Gastrocnemius medialis (tissue), 4 donors: ENCODE data around the gene DHRSX.

Experiments used
- CTCF ChIP-seq, 5 experiments: fragments of 450-650 bp in 3 of 5; fragments of 200-600 bp in 2 of 5; sonication (generic) in 2 of 5; IDR thresholded peaks in 4 of 5; conservative IDR thresholded peaks in 1 of 5; 1 replicate in 4 of 5; 2 replicates in 1 of 5; pipeline ENCODE4 v1.5.1; 2016 to 2019; ENCODE audit warnings: antibody characterized with exemption in 5 of 5, mild to moderate bottlenecking in 3 of 5, moderate library complexity in 3 of 5
- POLR2A ChIP-seq, 2 donors: fragments of 450-650 bp; IDR thresholded peaks; one replicate each; pipeline ENCODE4 v1.6.1; 2017; ENCODE audit warnings: antibody characterized with exemption in 2 of 2, mild to moderate bottlenecking in 2 of 2, moderate library complexity in 2 of 2

DNA sequence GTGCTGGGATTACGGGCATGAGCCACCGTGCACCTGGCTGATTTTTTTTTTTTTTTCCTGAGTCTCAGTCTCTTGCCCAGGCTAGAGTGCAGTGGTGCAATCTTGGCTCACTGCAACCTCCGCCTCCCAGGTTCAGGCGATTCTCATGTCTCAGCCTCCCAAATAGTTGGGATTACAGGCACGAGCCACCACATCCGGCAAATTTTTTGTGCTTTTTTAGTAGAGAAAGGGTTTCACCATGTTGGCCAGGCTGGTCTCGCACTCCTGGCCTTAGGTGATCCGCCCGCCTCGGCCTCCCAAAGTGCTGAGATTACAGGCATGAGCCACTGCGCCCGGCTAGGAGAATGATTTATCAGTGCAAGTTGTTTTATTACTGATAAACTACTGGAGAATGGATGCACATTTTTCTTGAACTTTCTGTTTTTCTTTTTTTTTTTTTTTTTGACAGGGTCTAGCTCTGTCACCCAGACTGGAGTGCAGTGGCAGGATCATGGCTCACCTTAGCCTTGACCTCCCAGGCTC is 39.7 kb upstream of the DHRSX start:
- no peak for TF ChIP-seq POLR2A (IDR thresholded peaks at IDR 0.05)
- TF ChIP-seq CTCF (IDR thresholded peaks at IDR 0.05 in 4 of 5, conservative IDR thresholded peaks at IDR 0.05 in 1 of 5), result no peak
